ENCODE measurements around the gene ARF6.
"Not testable (repeated sequence)": the region's sequence is repeated elsewhere in the genome, so short reads cannot be mapped to it uniquely, and the experiment has no call there.

The ARF6 gene

GRCh38 chr14:49875640-49876198 is 17.2 kb upstream of the ARF6 start:
- FAIRE-seq (no peak), DNase-seq (ENCODE audit: extremely low spot score, insufficient read length, low read depth) (no peak)

GRCh38 chr14:49876563-49877127 is 16.2 kb upstream of the ARF6 start:
- FAIRE-seq (no peak), DNase-seq (ENCODE audit: extremely low spot score, insufficient read length, low read depth) (no peak)

GRCh38 chr14:49879646-49880204 is 13.2 kb upstream of the ARF6 start:
- DNase-seq (ENCODE audit: extremely low spot score, insufficient read length, low read depth): no peak
- FAIRE-seq: peak; percentile 72

- DNase-seq (ENCODE audit: extremely low spot score, insufficient read length, low read depth) (no peak), FAIRE-seq (no peak)
Measured at GRCh38 chr14:49880267-49881064, 12.4 kb upstream of the ARF6 start.

- FAIRE-seq (no peak), DNase-seq (ENCODE audit: extremely low spot score, insufficient read length, low read depth) (no peak)
Measured at GRCh38 chr14:49881350-49882001, 11.4 kb upstream of the ARF6 start.

- no peak for DNase-seq (ENCODE audit: extremely low spot score, insufficient read length, low read depth)
- FAIRE-seq: no peak
Measured at GRCh38 chr14:49882826-49883694, 9.8 kb upstream of the ARF6 start.

GRCh38 chr14:49886523-49886922 is 6.4 kb upstream of the ARF6 start:
- DNase-seq (ENCODE audit: extremely low spot score, insufficient read length, low read depth): no peak
- FAIRE-seq: peak; percentile 81

- DNase-seq (ENCODE audit: extremely low spot score, insufficient read length, low read depth) (no peak), FAIRE-seq (no peak)
Measured at GRCh38 chr14:49888293-49888692, 4.6 kb upstream of the ARF6 start.

- no peak for DNase-seq (ENCODE audit: extremely low spot score, insufficient read length, low read depth)
- peak; percentile 86 for FAIRE-seq
Measured at GRCh38 chr14:49892301-49892635, 614 bp upstream of the ARF6 start.

- DNase-seq (ENCODE audit: extremely low spot score, insufficient read length, low read depth) (peak; percentile 48), FAIRE-seq (peak; percentile 36)
Measured at GRCh38 chr14:49893309-49894213, 679 bp downstream of the ARF6 start.

GRCh38 chr14:49894214-49895107 is 1.6 kb downstream of the ARF6 start:
- peak; percentile 48 for FAIRE-seq
- DNase-seq (ENCODE audit: extremely low spot score, insufficient read length, low read depth): not testable (repeated sequence)

- FAIRE-seq (peak; percentile 18), DNase-seq (ENCODE audit: extremely low spot score, insufficient read length, low read depth) (no peak)
Measured at GRCh38 chr14:49895480-49895879, 2.6 kb downstream of the ARF6 start.

- FAIRE-seq; DNase-seq (ENCODE audit: extremely low spot score, insufficient read length, low read depth): not testable (repeated sequence)
Measured at GRCh38 chr14:49896272-49896671, 3.4 kb downstream of the ARF6 start.

- FAIRE-seq: no peak
Measured at GRCh38 chr14:49896966-49897365, 4.1 kb downstream of the ARF6 start.

GRCh38 chr14:49897414-49897813 is 4.5 kb downstream of the ARF6 start:
- DNase-seq (ENCODE audit: extremely low spot score, insufficient read length, low read depth) (no peak), FAIRE-seq (no peak)

More at GRCh38 chr14:49896966-49897365, 4.1 kb downstream of the ARF6 start:
- DNase-seq (ENCODE audit: extremely low spot score, insufficient read length, low read depth): no peak

GRCh38 chr14:49897965-49898364 is 5.1 kb downstream of the ARF6 start:
- no peak for FAIRE-seq

GRCh38 chr14:49898485-49898884 is 5.6 kb downstream of the ARF6 start:
- FAIRE-seq (no peak), DNase-seq (ENCODE audit: extremely low spot score, insufficient read length, low read depth) (no peak)

More at GRCh38 chr14:49897965-49898364, 5.1 kb downstream of the ARF6 start:
- no peak for DNase-seq (ENCODE audit: extremely low spot score, insufficient read length, low read depth)

- FAIRE-seq: no peak
- DNase-seq (ENCODE audit: extremely low spot score, insufficient read length, low read depth): no peak
Measured at GRCh38 chr14:49900973-49901372, 8.1 kb downstream of the ARF6 start.

Measured in GM18507 (cell line).